WTC11 (cell line): ENCODE data around the gene ARMC2. TPM values are rescaled to one million over a fixed set of nuclear protein-coding genes. Genes with fewer than 3 reads are reported as not detected.

Experiments
- ATAC-seq: fragments of 200-7000 bp; cut with Tn5 transposase; 2 replicates; pipeline ENCODE4 v1.10.0; 2021; ENCODE audit warnings: mild to moderate bottlenecking, moderate library complexity
- CTCF ChIA-PET: fragments of 300-600 bp; sonication (Branson Sonifier 250); formaldehyde crosslinking; loops from one replicate; lab custom pipeline; 2021; ENCODE audit warnings: antibody characterized with exemption; lab: Charles Lee
- POLR2A ChIA-PET: fragments of 350-600 bp; sonication (Branson Sonifier 250); formaldehyde crosslinking; loops from one replicate; lab custom pipeline; 2021; ENCODE audit warnings: antibody characterized with exemption; lab: Charles Lee
- DNase-seq: peaks from one replicate; pipeline ENCODE4 v3.0.0; 2021; ENCODE audit warnings: low spot score
- H3K27ac Mint-ChIP-seq: 2 replicates; pipeline ENCODE4 v1.8.0; 2021; ENCODE audit warnings: mixed read lengths
- H3K27me3 Mint-ChIP-seq: 2 replicates; pipeline ENCODE4 v1.8.0; 2021; ENCODE audit warnings: low read depth, mild to moderate bottlenecking, moderate library complexity, mixed read lengths
- H3K36me3 Mint-ChIP-seq: 2 replicates; pipeline ENCODE4 v1.8.0; 2021; ENCODE audit warnings: mixed read lengths
- H3K4me1 Mint-ChIP-seq: 2 replicates; pipeline ENCODE4 v1.8.0; 2022; ENCODE audit warnings: mixed read lengths
- H3K4me3 Mint-ChIP-seq: 2 replicates; pipeline ENCODE4 v1.8.0; 2021; ENCODE audit warnings: mild to moderate bottlenecking, moderate library complexity, mixed read lengths
- H3K9me3 Mint-ChIP-seq: 2 replicates; pipeline ENCODE4 v1.8.0; 2021; ENCODE audit warnings: mixed read lengths
- ARID4B ChIP-seq: sonication (generic); formaldehyde crosslinking; IDR thresholded peaks from 2 replicates; pipeline ENCODE4 v1.8.0; 2023; ENCODE audit warnings: missing genetic modification reagents, mild to moderate bottlenecking, borderline replicate concordance
- ATF1 ChIP-seq: sonication (generic); formaldehyde crosslinking; IDR thresholded peaks from 2 replicates; pipeline ENCODE4 v1.8.1; 2023; ENCODE audit warnings: mild to moderate bottlenecking, moderate library complexity, missing genetic modification reagents
- CREB1 ChIP-seq: sonication (generic); formaldehyde crosslinking; IDR thresholded peaks from 2 replicates; pipeline ENCODE4 v1.8.0; 2023; ENCODE audit warnings: mild to moderate bottlenecking, missing genetic modification reagents
- CREM ChIP-seq: sonication (generic); formaldehyde crosslinking; IDR thresholded peaks from 2 replicates; pipeline ENCODE4 v1.8.1; 2022; ENCODE audit warnings: mild to moderate bottlenecking, missing genetic modification reagents, moderate library complexity
- ELF4 ChIP-seq: sonication (generic); formaldehyde crosslinking; IDR thresholded peaks from 2 replicates; pipeline ENCODE4 v1.8.1; 2022; ENCODE audit warnings: low read depth, mild to moderate bottlenecking, moderate library complexity, missing genetic modification reagents
- FOXP1 ChIP-seq: sonication (generic); formaldehyde crosslinking; IDR thresholded peaks from 2 replicates; pipeline ENCODE4 v1.8.0; 2022; ENCODE audit warnings: missing genetic modification reagents, mild to moderate bottlenecking, moderate library complexity, borderline replicate concordance
- GRHL2 ChIP-seq: fragments of 250-450 bp; sonication (Bioruptor Pico); IDR thresholded peaks from 2 replicates; pipeline ENCODE4 v1.8.0; 2022; ENCODE audit warnings: mild to moderate bottlenecking, moderate library complexity; ENCODE audit not compliant: insufficient replicate concordance, severe bottlenecking
- IRF2 ChIP-seq: sonication (generic); formaldehyde crosslinking; IDR thresholded peaks from 2 replicates; pipeline ENCODE4 v1.8.0; 2022; ENCODE audit warnings: low read depth, missing genetic modification reagents, borderline replicate concordance
- MXD4 ChIP-seq: fragments of 250-450 bp; sonication (Bioruptor Pico); IDR thresholded peaks from 2 replicates; pipeline ENCODE4 v1.8.0; 2021; ENCODE audit warnings: mild to moderate bottlenecking, moderate library complexity, borderline replicate concordance
- MYBL2 ChIP-seq: sonication (generic); formaldehyde crosslinking; IDR thresholded peaks from 2 replicates; pipeline ENCODE4 v1.8.1; 2023; ENCODE audit warnings: mild to moderate bottlenecking, moderate library complexity, missing genetic modification reagents
- NR3C1 ChIP-seq: sonication (generic); formaldehyde crosslinking; conservative IDR thresholded peaks from 2 replicates; pipeline ENCODE4 v1.8.1; 2023; ENCODE audit warnings: low read depth, mild to moderate bottlenecking, missing genetic modification reagents
- SOX15 ChIP-seq: fragments of 250-450 bp; sonication (Bioruptor Pico); IDR thresholded peaks from 2 replicates; pipeline ENCODE4 v1.9.0; 2021; ENCODE audit warnings: mild to moderate bottlenecking
- STAT6 ChIP-seq: sonication (generic); formaldehyde crosslinking; conservative IDR thresholded peaks from 2 replicates; pipeline ENCODE4 v1.8.1; 2023; ENCODE audit warnings: mild to moderate bottlenecking, low read depth, missing genetic modification reagents, moderate library complexity
- TCF7 ChIP-seq: sonication (generic); formaldehyde crosslinking; IDR thresholded peaks from 2 replicates; pipeline ENCODE4 v1.8.0; 2022; ENCODE audit warnings: mild to moderate bottlenecking, low read depth, missing genetic modification reagents, moderate library complexity
- USF1 ChIP-seq: sonication (generic); formaldehyde crosslinking; IDR thresholded peaks from 2 replicates; pipeline ENCODE4 v1.8.0; 2022; ENCODE audit warnings: mild to moderate bottlenecking, missing genetic modification reagents
- ZBTB43 ChIP-seq: sonication (generic); formaldehyde crosslinking; IDR thresholded peaks from 2 replicates; pipeline ENCODE4 v1.8.1; 2023; ENCODE audit warnings: mild to moderate bottlenecking, missing genetic modification reagents
- ZNF416 ChIP-seq: fragments of 250-450 bp; sonication (Bioruptor Pico); IDR thresholded peaks from 2 replicates; pipeline ENCODE4 v1.9.0; 2021; ENCODE audit warnings: mild to moderate bottlenecking, inconsistent platforms
- ZNF671 ChIP-seq: fragments of 250-450 bp; sonication (Bioruptor Pico); IDR thresholded peaks from 2 replicates; pipeline ENCODE4 v1.8.0; 2021; ENCODE audit warnings: mild to moderate bottlenecking
- total RNA-seq: library from RNA; stranded (reverse); gene quantifications from 3 replicates; pipeline ENCODE4 v1.2.3, GENCODE V29; 2021

Gene ARMC2
- total RNA-seq, 1 experiment from 2014 or later, result 5.2 TPM

- TF ChIP-seq MXD4 (CRISPR knock-in tag) (no peak), CREM (CRISPR knock-in tag) (no peak), ATF1 (CRISPR knock-in tag) (no peak), IRF2 (CRISPR knock-in tag) (no peak), CREB1 (CRISPR knock-in tag) (no peak), ELF4 (CRISPR knock-in tag) (no peak), MYBL2 (no peak), SOX15 (CRISPR knock-in tag) (no peak), GRHL2 (CRISPR knock-in tag) (no peak)
Observed at GRCh38 chr6:109002051-109002697, 154.0 kb downstream of the ARMC2 start (continued).

GRCh38 chr6:109002882-109003281 lies 154.7 kb downstream of the ARMC2 start:
- peaks cover 18% of the 10 kb centered on the region for H3K36me3 Mint-ChIP-seq
- H3K27me3 Mint-ChIP-seq, result no peaks in the 10 kb centered on the region
- no peak for TF ChIP-seq NR3C1
- no peak for TF ChIP-seq STAT6 (CRISPR knock-in tag)
- TF ChIP-seq ZBTB43, result no peak
- TF ChIP-seq ZNF416 (CRISPR knock-in tag), result no peak
- TF ChIP-seq ARID4B (CRISPR knock-in tag), result no peak
- no peak for TF ChIP-seq MXD4 (CRISPR knock-in tag)
- CTCF ChIA-PET, result no interaction called here
- POLR2A ChIA-PET, result no interaction called here
- ATAC-seq (no peak), DNase-seq (no peak)
- H3K27ac Mint-ChIP-seq, result no peak overlapping the region
- H3K9me3 Mint-ChIP-seq, result no peaks in the 10 kb centered on the region
- no peak overlapping the region for H3K4me3 Mint-ChIP-seq
- peaks cover 23% of the 10 kb centered on the region for H3K4me1 Mint-ChIP-seq

GRCh38 chr6:109006818-109007217 lies 158.6 kb downstream of the ARMC2 start:
- TF ChIP-seq USF1, result no peak
- TF ChIP-seq TCF7 (CRISPR knock-in tag), result no peak
- TF ChIP-seq ZNF671 (CRISPR knock-in tag), result no peak
- no peak for TF ChIP-seq FOXP1
- CTCF ChIA-PET, result no interaction called here
- POLR2A ChIA-PET, result no interaction called here
- no peak for DNase-seq
- H3K9me3 Mint-ChIP-seq, result no peaks in the 10 kb centered on the region
- no peak overlapping the region; the same call in 1 of the 2 replicates for H3K27ac Mint-ChIP-seq
- no peaks in the 10 kb centered on the region for H3K36me3 Mint-ChIP-seq
- peaks cover 31% of the 10 kb centered on the region for H3K4me1 Mint-ChIP-seq
- no peak for ATAC-seq
- peak overlapping the region; percentile 94 for H3K4me3 Mint-ChIP-seq
- no peaks in the 10 kb centered on the region for H3K27me3 Mint-ChIP-seq
